GM21390 (cell line): ENCODE measurements around the gene CHMP2B.
"Not testable (repeated sequence)": the region's sequence is repeated elsewhere in the genome, so short reads cannot be mapped to it uniquely, and the experiment has no call there.

Experiments
- ATAC-seq: cut with Tn5 transposase; IDR thresholded peaks from one replicate; pipeline ENCODE4 v1.9.1; 2021; ENCODE audit not compliant: unreplicated experiment

Gene CHMP2B

GRCh38 chr3:87305031-87305430, 77.9 kb downstream of the CHMP2B start:
- ATAC-seq = not testable (repeated sequence)
